Osteocyte (in vitro differentiated cells): ENCODE results near the gene ANTXR2. TPM values are rescaled to one million over a fixed set of nuclear protein-coding genes. Genes with fewer than 3 reads are reported as not detected.

Source experiments
- DNase-seq: peaks from one replicate; pipeline ENCODE4 v3.0.0; 2021; ENCODE audit warnings: mixed read lengths; ENCODE audit not compliant: unreplicated experiment; ENCODE audit errors: extremely low spot score
- H3K27ac Mint-ChIP-seq: one replicate; pipeline ENCODE4 v1.8.0; 2021; ENCODE audit warnings: mild to moderate bottlenecking, mixed read lengths; ENCODE audit not compliant: unreplicated experiment
- H3K27me3 Mint-ChIP-seq: one replicate; pipeline ENCODE4 v1.8.0; 2021; ENCODE audit warnings: mixed read lengths; ENCODE audit not compliant: unreplicated experiment
- H3K36me3 Mint-ChIP-seq: one replicate; pipeline ENCODE4 v1.8.0; 2021; ENCODE audit warnings: mixed read lengths; ENCODE audit not compliant: unreplicated experiment
- H3K4me1 Mint-ChIP-seq: one replicate; pipeline ENCODE4 v1.8.0; 2021; ENCODE audit warnings: mixed read lengths; ENCODE audit not compliant: unreplicated experiment
- H3K4me3 Mint-ChIP-seq: one replicate; pipeline ENCODE4 v1.8.0; 2021; ENCODE audit warnings: mild to moderate bottlenecking, moderate library complexity, mixed read lengths; ENCODE audit not compliant: unreplicated experiment
- H3K9me3 Mint-ChIP-seq: one replicate; pipeline ENCODE4 v1.8.0; 2021; ENCODE audit warnings: mixed read lengths; ENCODE audit not compliant: unreplicated experiment
- CTCF ChIP-seq: fragments of 200-600 bp; sonication (generic); IDR thresholded peaks from 2 replicates; pipeline ENCODE4 v1.5.0; 2021; ENCODE audit warnings: antibody characterized with exemption, mild to moderate bottlenecking, moderate library complexity
- total RNA-seq: library from RNA; stranded (reverse); gene quantifications from 2 replicates; pipeline ENCODE4 v1.2.1, GENCODE V29; 2021

Gene ANTXR2
- total RNA-seq, 1 donor from 2014 or later, result 35.3 TPM

DNA sequence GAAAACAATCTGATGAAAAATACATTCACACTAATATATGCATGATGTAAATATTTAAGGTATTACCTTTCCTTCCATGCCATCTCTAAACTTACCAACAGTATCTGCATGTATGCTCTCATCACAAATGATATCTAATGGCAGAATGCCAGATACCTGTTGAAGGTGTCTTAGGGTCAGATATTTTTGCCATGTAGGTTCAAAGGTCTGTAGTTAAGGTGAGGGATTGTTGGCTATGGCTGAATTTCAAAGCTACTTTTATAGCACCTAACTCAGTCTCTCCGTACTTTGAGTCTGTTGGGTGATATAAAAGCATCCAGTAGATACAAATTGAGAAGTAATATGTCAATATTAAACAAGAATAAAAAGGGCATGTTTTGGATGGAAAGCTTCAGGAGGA lies 19.8 kb upstream of the ANTXR2 start:
- no peak overlapping the region for H3K4me3 Mint-ChIP-seq
- DNase-seq, result no peak
- TF ChIP-seq CTCF, result no peak
- H3K27ac Mint-ChIP-seq, result no peak overlapping the region
- no peaks in the 10 kb centered on the region for H3K4me1 Mint-ChIP-seq
- no peaks in the 10 kb centered on the region for H3K9me3 Mint-ChIP-seq
- H3K27me3 Mint-ChIP-seq, result peaks cover 40% of the 10 kb centered on the region
- H3K36me3 Mint-ChIP-seq, result no peaks in the 10 kb centered on the region

DNA sequence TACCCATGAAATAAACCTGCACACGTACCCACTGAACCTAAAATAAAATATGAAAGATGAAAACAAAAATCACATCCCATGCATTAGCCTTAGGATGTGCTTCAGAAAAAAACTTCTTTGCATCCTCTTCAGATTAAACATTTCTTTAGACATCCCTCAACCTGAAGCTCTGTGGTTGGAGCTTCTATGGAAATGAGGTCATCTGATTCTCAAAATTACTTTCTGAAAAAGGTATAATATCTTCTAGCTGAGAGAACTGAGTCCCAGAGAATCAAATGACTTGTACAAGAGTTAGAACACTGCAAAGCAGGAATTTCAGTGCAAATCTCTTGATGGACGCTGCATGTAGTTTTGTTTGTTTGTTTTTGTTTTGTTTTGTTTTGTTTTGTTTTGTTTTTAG lies 19.1 kb upstream of the ANTXR2 start:
- TF ChIP-seq CTCF, result no peak

GRCh38 chr4:80091688-80092087 lies 18.7 kb upstream of the ANTXR2 start:
- Mint-ChIP-seq H3K27ac (no peak overlapping the region), H3K27me3 (peaks cover 47% of the 10 kb centered on the region), H3K9me3 (no peaks in the 10 kb centered on the region), H3K36me3 (no peaks in the 10 kb centered on the region), H3K4me3 (no peak overlapping the region), H3K4me1 (no peaks in the 10 kb centered on the region)
- TF ChIP-seq CTCF, result no peak
- DNase-seq, result no peak

More for the DNA sequence above, 19.1 kb upstream of the ANTXR2 start:
- Mint-ChIP-seq H3K27ac (no peak overlapping the region), H3K27me3 (peaks cover 43% of the 10 kb centered on the region), H3K4me1 (no peaks in the 10 kb centered on the region), H3K9me3 (no peaks in the 10 kb centered on the region), H3K4me3 (no peak overlapping the region), H3K36me3 (no peaks in the 10 kb centered on the region)
- DNase-seq, result no peak

GRCh38 chr4:80091184-80091583 lies 18.2 kb upstream of the ANTXR2 start:
- Mint-ChIP-seq H3K36me3 (no peaks in the 10 kb centered on the region), H3K9me3 (no peaks in the 10 kb centered on the region), H3K4me1 (no peaks in the 10 kb centered on the region), H3K27me3 (peaks cover 52% of the 10 kb centered on the region), H3K27ac (no peak overlapping the region), H3K4me3 (no peak overlapping the region)
- TF ChIP-seq CTCF, result no peak
- DNase-seq, result no peak

DNA sequence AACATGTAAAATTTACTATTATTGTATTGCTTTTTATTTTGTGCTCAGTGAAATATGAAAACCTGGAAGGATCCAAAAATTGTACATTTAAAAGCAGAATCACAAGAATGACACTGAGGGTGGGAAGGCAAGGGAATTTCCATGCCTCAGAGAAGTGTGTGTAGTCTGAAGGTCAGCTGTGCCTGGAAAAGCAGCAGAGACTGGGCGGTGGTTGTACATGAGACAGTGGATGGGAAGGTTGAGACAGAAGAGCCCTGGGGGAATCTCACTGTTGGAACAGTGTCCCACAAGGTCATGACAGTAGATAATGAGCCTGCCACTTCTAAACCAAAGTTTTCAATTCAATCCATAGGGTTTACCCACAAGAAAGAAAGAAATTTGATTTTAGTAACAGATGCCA lies 17.1 kb upstream of the ANTXR2 start:
- peaks cover 45% of the 10 kb centered on the region for H3K27me3 Mint-ChIP-seq
- DNase-seq, result no peak
- no peak overlapping the region for H3K4me3 Mint-ChIP-seq
- H3K27ac Mint-ChIP-seq, result no peak overlapping the region
- no peaks in the 10 kb centered on the region for H3K9me3 Mint-ChIP-seq
- H3K4me1 Mint-ChIP-seq, result no peaks in the 10 kb centered on the region
- TF ChIP-seq CTCF, result no peak
- no peaks in the 10 kb centered on the region for H3K36me3 Mint-ChIP-seq
